Left ventricle myocardium inferior (tissue), 1 donor: ENCODE results near the gene ACP1. TPM values are rescaled to one million over a fixed set of nuclear protein-coding genes. Genes with fewer than 3 reads are reported as not detected.

Experiments
- DNase-seq: peaks from one replicate; pipeline ENCODE4 v3.0.0-alpha.2; 2020
- H3K27ac ChIP-seq: fragments of 200-600 bp; replicated peaks from 2 replicates; pipeline ENCODE4 v1.8.0; 2021
- H3K27me3 ChIP-seq: fragments of 200-600 bp; 2 replicates; pipeline ENCODE4 v1.8.0; 2021; ENCODE audit warnings: low read depth
- H3K36me3 ChIP-seq: fragments of 200-600 bp; 2 replicates; pipeline ENCODE4 v1.8.0; 2021
- H3K4me1 ChIP-seq: fragments of 200-600 bp; 2 replicates; pipeline ENCODE4 v1.8.0; 2021
- H3K4me3 ChIP-seq: fragments of 200-600 bp; 2 replicates; pipeline ENCODE4 v1.8.0; 2021; ENCODE audit warnings: mild to moderate bottlenecking, moderate library complexity
- H3K9me3 ChIP-seq: fragments of 200-600 bp; replicated peaks from 2 replicates; pipeline ENCODE4 v1.8.0; 2021
- CTCF ChIP-seq: fragments of 200-600 bp; IDR thresholded peaks from 2 replicates; pipeline ENCODE4 v1.8.0; 2021; ENCODE audit warnings: antibody characterized with exemption, mild to moderate bottlenecking, borderline replicate concordance
- intact Hi-C: fragments of 100-400 bp; cut with micrococcal nuclease; formaldehyde crosslinking; loops from one replicate; pipeline ENCODE4 v1.11.0; 2022
- total RNA-seq: library from RNA; stranded (reverse); fragmentation: NEBNext Ultra II Directional; extraction: Animal tissue kit (Norgen Biotek cat#: 25700); gene quantifications from one replicate; pipeline ENCODE4 v1.2.1, GENCODE V29; 2021
- donor health status: DM: no; HTN: yes; CAD: no; lungs with severe emphysema.

The ACP1 gene
- total RNA-seq, 1 donor from 2014 or later: 68.0 TPM

GRCh38 chr2:248724-249123, 16.0 kb upstream of the ACP1 start:
- Histone ChIP-seq H3K27me3 (no peaks in the 10 kb centered on the region), H3K4me1 (no peaks in the 10 kb centered on the region), H3K36me3 (peaks cover 47% of the 10 kb centered on the region), H3K9me3 (no peaks in the 10 kb centered on the region), H3K27ac (no peak overlapping the region), H3K4me3 (no peak overlapping the region)
- no peak for TF ChIP-seq CTCF
- intact Hi-C loops: no loop called here
- no peak for DNase-seq

- H3K4me3 ChIP-seq: no peak overlapping the region
- H3K4me1 ChIP-seq: no peaks in the 10 kb centered on the region
- peaks cover 38% of the 10 kb centered on the region for H3K36me3 ChIP-seq
- no peak for DNase-seq
- no peaks in the 10 kb centered on the region for H3K27me3 ChIP-seq
- no peaks in the 10 kb centered on the region for H3K9me3 ChIP-seq
- intact Hi-C loops: no loop called here
- H3K27ac ChIP-seq: no peak overlapping the region
- TF ChIP-seq CTCF: no peak
Observed at GRCh38 chr2:249538-250042, 15.2 kb upstream of the ACP1 start.

GRCh38 chr2:252001-252602, 12.6 kb upstream of the ACP1 start:
- Histone ChIP-seq H3K27ac (no peak overlapping the region), H3K4me3 (no peak overlapping the region), H3K9me3 (peaks cover 7% of the 10 kb centered on the region), H3K36me3 (peaks cover 21% of the 10 kb centered on the region), H3K4me1 (no peaks in the 10 kb centered on the region), H3K27me3 (no peaks in the 10 kb centered on the region)
- no peak for TF ChIP-seq CTCF
- intact Hi-C loops: no loop called here
- DNase-seq: no peak

- Histone ChIP-seq H3K27me3 (no peaks in the 10 kb centered on the region), H3K36me3 (peaks cover 16% of the 10 kb centered on the region), H3K4me3 (no peak overlapping the region), H3K4me1 (no peaks in the 10 kb centered on the region), H3K27ac (no peak overlapping the region), H3K9me3 (peaks cover 18% of the 10 kb centered on the region)
- no peak for DNase-seq
- intact Hi-C loops: no loop called here
- TF ChIP-seq CTCF: no peak
Observed at GRCh38 chr2:253202-253638, 11.5 kb upstream of the ACP1 start.

GRCh38 chr2:254241-254640, 10.5 kb upstream of the ACP1 start:
- Histone ChIP-seq H3K4me1 (no peaks in the 10 kb centered on the region), H3K9me3 (peaks cover 23% of the 10 kb centered on the region), H3K27ac (no peak overlapping the region), H3K36me3 (peaks cover 12% of the 10 kb centered on the region), H3K4me3 (no peak overlapping the region), H3K27me3 (no peaks in the 10 kb centered on the region)
- intact Hi-C loops: no loop called here
- TF ChIP-seq CTCF: no peak
- DNase-seq: no peak
